ENCODE measurements around the gene CPVL. TPM values are rescaled to one million over a fixed set of nuclear protein-coding genes. Genes with fewer than 3 reads are reported as not detected.
A peak's percentile ranks its signal among the peaks of the same experiment; 100 is the strongest.

CPVL gene
- total RNA-seq, 1 experiment from 2014 or later, result not detected

- Histone ChIP-seq H3K4me3 (ENCODE audit: low read length) (no peak overlapping the region), H3K79me2 (ENCODE audit: low read length) (no peaks in the 10 kb centered on the region), H2AFZ (ENCODE audit: low read length) (peak overlapping the region; percentile 85), H3K36me3 (ENCODE audit: insufficient read depth, low read length) (no peaks in the 10 kb centered on the region), H3K9me3 (ENCODE audit: low read length) (no peaks in the 10 kb centered on the region), H4K20me1 (ENCODE audit: insufficient read depth, low read depth, low read length) (no peaks in the 10 kb centered on the region), H3K9me2 (replicated peaks; ENCODE audit: insufficient read depth, low read length) (no peaks in the 10 kb centered on the region), H3K27me3 (ENCODE audit: low read length) (no peaks in the 10 kb centered on the region), H3K9ac (ENCODE audit: low read length) (peak overlapping the region; percentile 32; the same call in 1 of the 2 replicates), H3K4me1 (ENCODE audit: low read length) (peaks cover 45% of the 10 kb centered on the region), H3K4me2 (ENCODE audit: low read depth, low read length, poor library complexity, severe bottlenecking) (peak overlapping the region; percentile 61), H3K27ac (ENCODE audit: low read length) (no peak overlapping the region)
- peak; percentile 88 for DNase-seq
Observed at GRCh38 chr7:29189743-29190201, 43.4 kb upstream of the CPVL start.

DNA sequence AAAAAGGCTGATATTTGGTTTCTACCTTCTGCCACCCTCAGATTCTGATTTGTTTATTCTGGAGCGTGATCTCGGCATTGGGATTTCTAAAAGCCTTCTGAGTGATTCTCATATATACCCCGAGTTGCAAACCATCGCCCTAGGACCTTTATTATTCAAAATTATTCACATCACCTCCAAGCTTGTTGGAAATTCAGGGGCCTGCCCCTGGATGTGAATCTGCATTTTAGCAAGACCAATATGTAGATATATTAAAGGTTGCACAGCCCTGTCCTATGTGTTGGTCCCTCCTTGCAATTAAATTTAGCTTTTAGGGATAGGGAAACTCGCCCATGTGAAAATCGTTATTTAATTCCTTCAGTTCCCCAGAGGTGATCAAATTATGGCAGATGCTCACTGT lies 39.3 kb upstream of the CPVL start:
- Histone ChIP-seq H3K9me3 (ENCODE audit: low read length) (no peaks in the 10 kb centered on the region), H2AFZ (ENCODE audit: low read length) (no peak overlapping the region), H3K4me3 (ENCODE audit: low read length) (no peak overlapping the region)

DNA sequence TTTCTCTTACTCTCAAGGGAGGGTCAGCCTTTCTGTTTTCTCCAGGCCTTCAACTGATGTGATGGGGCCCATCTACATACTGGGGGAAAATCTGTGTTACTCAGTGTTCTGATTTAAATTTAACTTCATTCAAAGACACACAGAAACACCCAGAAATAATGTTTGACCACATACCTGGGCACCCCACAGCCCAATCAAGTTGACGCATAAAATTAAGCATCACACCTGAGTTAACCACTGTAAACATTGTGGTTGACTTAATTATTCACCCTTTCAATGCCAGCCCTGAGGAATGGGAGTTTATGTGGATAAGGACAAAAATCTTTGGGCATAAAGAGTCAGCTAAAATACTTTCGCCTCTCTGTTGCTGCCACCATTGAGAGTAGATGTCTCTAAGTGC lies 38.3 kb upstream of the CPVL start:
- no peak overlapping the region for H3K9ac ChIP-seq (ENCODE audit: low read length)
- no peak overlapping the region for H3K4me2 ChIP-seq (ENCODE audit: low read depth, low read length, poor library complexity, severe bottlenecking)
- no peaks in the 10 kb centered on the region for H3K79me2 ChIP-seq (ENCODE audit: low read length)
- DNase-seq, result no peak
- H3K4me1 ChIP-seq (ENCODE audit: low read length), result peaks cover 35% of the 10 kb centered on the region
- no peak overlapping the region for H2AFZ ChIP-seq (ENCODE audit: low read length)
- H3K9me2 ChIP-seq (replicated peaks; ENCODE audit: insufficient read depth, low read length), result no peaks in the 10 kb centered on the region
- H3K4me3 ChIP-seq (ENCODE audit: low read length), result no peak overlapping the region
- H3K27ac ChIP-seq (ENCODE audit: low read length), result no peak overlapping the region
- no peaks in the 10 kb centered on the region for H4K20me1 ChIP-seq (ENCODE audit: insufficient read depth, low read depth, low read length)
- no peaks in the 10 kb centered on the region for H3K9me3 ChIP-seq (ENCODE audit: low read length)
- 0 out of 2 replicates have a peak, but pooled peaks cover 3% of the 10 kb centered on the region for H3K27me3 ChIP-seq (ENCODE audit: low read length)
- no peaks in the 10 kb centered on the region for H3K36me3 ChIP-seq (ENCODE audit: insufficient read depth, low read length)

More for the DNA sequence above, 39.3 kb upstream of the CPVL start:
- Histone ChIP-seq H3K9me2 (replicated peaks; ENCODE audit: insufficient read depth, low read length) (no peaks in the 10 kb centered on the region), H3K9ac (ENCODE audit: low read length) (no peak overlapping the region), H3K27ac (ENCODE audit: low read length) (no peak overlapping the region), H3K4me2 (ENCODE audit: low read depth, low read length, poor library complexity, severe bottlenecking) (no peak overlapping the region), H3K36me3 (ENCODE audit: insufficient read depth, low read length) (no peaks in the 10 kb centered on the region), H3K27me3 (ENCODE audit: low read length) (0 out of 2 replicates have a peak, but pooled peaks cover 2% of the 10 kb centered on the region), H3K4me1 (ENCODE audit: low read length) (peaks cover 45% of the 10 kb centered on the region), H3K79me2 (ENCODE audit: low read length) (no peaks in the 10 kb centered on the region), H4K20me1 (ENCODE audit: insufficient read depth, low read depth, low read length) (no peaks in the 10 kb centered on the region)
- DNase-seq, result no peak

DNA sequence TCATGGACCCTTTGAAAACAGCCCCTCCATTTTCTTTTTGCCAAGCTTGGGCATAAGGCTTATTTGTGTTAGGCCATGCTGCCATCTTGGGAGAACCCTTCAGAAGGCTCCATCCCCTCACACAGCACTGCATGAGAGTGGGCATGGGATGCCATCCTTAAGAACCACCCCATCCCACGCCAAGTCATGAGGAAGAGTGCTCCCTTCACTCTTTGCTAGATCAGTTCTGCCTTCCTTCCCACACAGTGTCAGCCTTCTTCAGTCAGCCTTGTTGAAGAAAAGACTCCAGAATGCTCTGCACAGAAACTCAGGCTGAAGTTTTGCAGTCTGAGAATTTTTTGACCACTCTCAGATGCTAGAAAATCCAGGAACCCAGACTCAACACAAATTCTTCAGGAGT lies 32.8 kb upstream of the CPVL start:
- H3K4me3 ChIP-seq (ENCODE audit: low read length), result no peak overlapping the region
- H3K36me3 ChIP-seq (ENCODE audit: insufficient read depth, low read length), result no peaks in the 10 kb centered on the region
- H3K9ac ChIP-seq (ENCODE audit: low read length), result no peak overlapping the region
- no peak overlapping the region for H3K4me2 ChIP-seq (ENCODE audit: low read depth, low read length, poor library complexity, severe bottlenecking)
- no peaks in the 10 kb centered on the region for H3K79me2 ChIP-seq (ENCODE audit: low read length)
- peaks cover 18% of the 10 kb centered on the region for H3K4me1 ChIP-seq (ENCODE audit: low read length)
- DNase-seq, result no peak
- no peak overlapping the region for H3K27ac ChIP-seq (ENCODE audit: low read length)
- H3K27me3 ChIP-seq (ENCODE audit: low read length), result 0 out of 2 replicates have a peak, but pooled peaks cover 3% of the 10 kb centered on the region
- no peaks in the 10 kb centered on the region for H3K9me2 ChIP-seq (replicated peaks; ENCODE audit: insufficient read depth, low read length)
- no peak overlapping the region for H2AFZ ChIP-seq (ENCODE audit: low read length)
- H3K9me3 ChIP-seq (ENCODE audit: low read length), result no peaks in the 10 kb centered on the region
- H4K20me1 ChIP-seq (ENCODE audit: insufficient read depth, low read depth, low read length), result no peaks in the 10 kb centered on the region

GRCh38 chr7:29177963-29178600 lies 31.7 kb upstream of the CPVL start:
- no peaks in the 10 kb centered on the region for H3K36me3 ChIP-seq (ENCODE audit: insufficient read depth, low read length)
- no peak overlapping the region for H3K4me2 ChIP-seq (ENCODE audit: low read depth, low read length, poor library complexity, severe bottlenecking)
- H3K27me3 ChIP-seq (ENCODE audit: low read length), result 0 out of 2 replicates have a peak, but pooled peaks cover 3% of the 10 kb centered on the region
- peaks cover 18% of the 10 kb centered on the region for H3K4me1 ChIP-seq (ENCODE audit: low read length)
- H3K9me3 ChIP-seq (ENCODE audit: low read length), result no peaks in the 10 kb centered on the region
- no peak overlapping the region for H3K27ac ChIP-seq (ENCODE audit: low read length)
- no peak overlapping the region for H3K9ac ChIP-seq (ENCODE audit: low read length)
- H3K9me2 ChIP-seq (replicated peaks; ENCODE audit: insufficient read depth, low read length), result no peaks in the 10 kb centered on the region
- DNase-seq, result no peak
- H3K79me2 ChIP-seq (ENCODE audit: low read length), result no peaks in the 10 kb centered on the region
- H4K20me1 ChIP-seq (ENCODE audit: insufficient read depth, low read depth, low read length), result no peaks in the 10 kb centered on the region
- no peak overlapping the region for H2AFZ ChIP-seq (ENCODE audit: low read length)
- no peak overlapping the region for H3K4me3 ChIP-seq (ENCODE audit: low read length)

GRCh38 chr7:29173458-29173857 lies 27.1 kb upstream of the CPVL start:
- no peaks in the 10 kb centered on the region for H3K9me3 ChIP-seq (ENCODE audit: low read length)
- H3K27me3 ChIP-seq (ENCODE audit: low read length), result no peaks in the 10 kb centered on the region
- H3K36me3 ChIP-seq (ENCODE audit: insufficient read depth, low read length), result no peaks in the 10 kb centered on the region
- H3K27ac ChIP-seq (ENCODE audit: low read length), result no peak overlapping the region
- no peaks in the 10 kb centered on the region for H3K4me1 ChIP-seq (ENCODE audit: low read length)
- H4K20me1 ChIP-seq (ENCODE audit: insufficient read depth, low read depth, low read length), result no peaks in the 10 kb centered on the region
- H3K79me2 ChIP-seq (ENCODE audit: low read length), result no peaks in the 10 kb centered on the region
- H3K4me3 ChIP-seq (ENCODE audit: low read length), result no peak overlapping the region
- no peak overlapping the region for H3K4me2 ChIP-seq (ENCODE audit: low read depth, low read length, poor library complexity, severe bottlenecking)
- no peak overlapping the region for H2AFZ ChIP-seq (ENCODE audit: low read length)
- no peaks in the 10 kb centered on the region for H3K9me2 ChIP-seq (replicated peaks; ENCODE audit: insufficient read depth, low read length)
- no peak for DNase-seq
- H3K9ac ChIP-seq (ENCODE audit: low read length), result no peak overlapping the region

- Histone ChIP-seq H3K79me2 (ENCODE audit: low read length) (no peaks in the 10 kb centered on the region), H3K36me3 (ENCODE audit: insufficient read depth, low read length) (no peaks in the 10 kb centered on the region), H3K9me3 (ENCODE audit: low read length) (peaks cover 7% of the 10 kb centered on the region), H3K9ac (ENCODE audit: low read length) (no peak overlapping the region), H3K27ac (ENCODE audit: low read length) (no peak overlapping the region), H3K4me3 (ENCODE audit: low read length) (no peak overlapping the region), H2AFZ (ENCODE audit: low read length) (no peak overlapping the region), H3K27me3 (ENCODE audit: low read length) (0 out of 2 replicates have a peak, but pooled peaks cover 2% of the 10 kb centered on the region), H3K9me2 (replicated peaks; ENCODE audit: insufficient read depth, low read length) (no peaks in the 10 kb centered on the region), H4K20me1 (ENCODE audit: insufficient read depth, low read depth, low read length) (no peaks in the 10 kb centered on the region), H3K4me2 (ENCODE audit: low read depth, low read length, poor library complexity, severe bottlenecking) (no peak overlapping the region), H3K4me1 (ENCODE audit: low read length) (no peaks in the 10 kb centered on the region)
- DNase-seq, result no peak
Observed at GRCh38 chr7:29170781-29171180, 24.4 kb upstream of the CPVL start.

DNA sequence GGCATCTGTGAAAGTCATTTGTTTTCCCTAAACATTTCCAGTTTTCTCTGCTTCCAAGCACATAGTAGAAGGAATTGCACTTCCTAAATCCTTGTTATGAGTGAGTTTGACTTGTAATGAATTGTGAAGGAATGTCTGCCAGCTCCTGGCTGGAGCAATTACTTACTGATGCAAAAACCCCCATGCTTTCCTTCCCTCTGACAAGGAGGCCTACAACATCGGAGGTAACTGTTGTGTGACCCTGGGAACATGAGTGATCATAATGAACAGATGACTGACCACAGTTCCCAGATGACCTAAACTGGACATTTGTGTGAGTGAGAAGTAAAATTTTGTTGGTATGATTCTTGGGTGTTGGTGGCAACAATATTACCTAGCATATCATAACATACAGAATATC lies 21.4 kb upstream of the CPVL start:
- no peak overlapping the region for H3K9ac ChIP-seq (ENCODE audit: low read length)
- no peaks in the 10 kb centered on the region for H3K79me2 ChIP-seq (ENCODE audit: low read length)
- H3K36me3 ChIP-seq (ENCODE audit: insufficient read depth, low read length), result no peaks in the 10 kb centered on the region
- H3K4me3 ChIP-seq (ENCODE audit: low read length), result no peak overlapping the region
- H3K9me3 ChIP-seq (ENCODE audit: low read length), result peaks cover 12% of the 10 kb centered on the region
- H3K4me2 ChIP-seq (ENCODE audit: low read depth, low read length, poor library complexity, severe bottlenecking), result no peak overlapping the region
- H2AFZ ChIP-seq (ENCODE audit: low read length), result no peak overlapping the region
- DNase-seq, result no peak
- no peaks in the 10 kb centered on the region for H3K9me2 ChIP-seq (replicated peaks; ENCODE audit: insufficient read depth, low read length)
- H3K27ac ChIP-seq (ENCODE audit: low read length), result no peak overlapping the region
- 0 out of 2 replicates have a peak, but pooled peaks cover 2% of the 10 kb centered on the region for H3K4me1 ChIP-seq (ENCODE audit: low read length)
- no peaks in the 10 kb centered on the region for H4K20me1 ChIP-seq (ENCODE audit: insufficient read depth, low read depth, low read length)
- 0 out of 2 replicates have a peak, but pooled peaks cover 2% of the 10 kb centered on the region for H3K27me3 ChIP-seq (ENCODE audit: low read length)

All from Karpas-422 (cell line).